Measurements from ENCODE around the gene MORN4. TPM values are rescaled to one million over a fixed set of nuclear protein-coding genes. Genes with fewer than 3 reads are reported as not detected.

Gene MORN4
- total RNA-seq, 4 donors from 2014 or later, result 2.1 to 11.5 (median 4.5) TPM

GRCh38 chr10:97675222-97675621 is 41.9 kb upstream of the MORN4 start:
- no peak overlapping the region for H3K4me3 ChIP-seq
- 82% methylated on average over 4 of the region's 9 CpGs for WGBS
- H3K27ac ChIP-seq (replicated peaks in 1 of 4), result no peak overlapping the region
- H3K27me3 ChIP-seq, result no peaks in the 10 kb centered on the region
- peaks cover 0 to 28% (median 12%) of the 10 kb centered on the region in 4 donors for H3K4me1 ChIP-seq
- no peaks in the 10 kb centered on the region for H3K9me3 ChIP-seq
- H3K36me3 ChIP-seq, result peaks cover 62 to 95% (median 75%) of the 10 kb centered on the region in 4 donors
- DNase-seq (ENCODE audit: extremely low spot score), result no peak
- TF ChIP-seq CTCF (IDR thresholded peaks at IDR 0.05) (no peak), POLR2AphosphoS5 (IDR thresholded peaks at IDR 0.05) (no peak), POLR2A (IDR thresholded peaks at IDR 0.05; ENCODE audit: low read depth) (no peak), EP300 (IDR thresholded peaks at IDR 0.05) (no peak)
- intact Hi-C loops (cut with DNase I), result loop anchor here (2.0 kb wide), 1 partner anchor 58 kb away; no protein-coding TSS in a partner anchor

- 61% methylated on average over 7 of the region's 8 CpGs for WGBS
- Histone ChIP-seq H3K9me3 (no peaks in the 10 kb centered on the region), H3K4me1 (peaks cover 0 to 21% (median 11%) of the 10 kb centered on the region in 4 donors), H3K4me3 (no peak overlapping the region), H3K36me3 (peaks cover 61 to 95% (median 78%) of the 10 kb centered on the region in 4 donors), H3K27me3 (no peaks in the 10 kb centered on the region), H3K27ac (replicated peaks in 1 of 4) (no peak overlapping the region)
- intact Hi-C loops (cut with DNase I), result loop anchor here (2.0 kb wide), 1 partner anchor 59 kb away; no protein-coding TSS in a partner anchor
- DNase-seq (ENCODE audit: extremely low spot score), result no peak
- TF ChIP-seq EP300 (IDR thresholded peaks at IDR 0.05), result no peak
- peak in 1 of 2 donors; percentile 58 for TF ChIP-seq POLR2AphosphoS5 (IDR thresholded peaks at IDR 0.05)
These were observed 40.6 kb upstream of the MORN4 start for GRCh38 chr10:97673736-97674525.

- intact Hi-C loops (cut with DNase I), result no loop called here
- H3K4me3 ChIP-seq, result no peak overlapping the region
- H3K4me1 ChIP-seq, result peaks cover 0 to 10% (median 3%) of the 10 kb centered on the region in 4 donors
- no peak for DNase-seq (ENCODE audit: extremely low spot score)
- no peaks in the 10 kb centered on the region for H3K9me3 ChIP-seq
- no peak overlapping the region for H3K27ac ChIP-seq (replicated peaks in 1 of 4)
- WGBS, result 69% methylated on average over 1 of the region's 1 CpG
- peaks cover 47 to 96% (median 77%) of the 10 kb centered on the region in 4 donors for H3K36me3 ChIP-seq
- H3K27me3 ChIP-seq, result no peaks in the 10 kb centered on the region
- TF ChIP-seq EP300 (IDR thresholded peaks at IDR 0.05) (no peak), POLR2AphosphoS5 (IDR thresholded peaks at IDR 0.05) (no peak), POLR2A (IDR thresholded peaks at IDR 0.05; ENCODE audit: low read depth) (no peak), CTCF (IDR thresholded peaks at IDR 0.05) (no peak)
These were observed 36.3 kb upstream of the MORN4 start for GRCh38 chr10:97669571-97669970.

DNA sequence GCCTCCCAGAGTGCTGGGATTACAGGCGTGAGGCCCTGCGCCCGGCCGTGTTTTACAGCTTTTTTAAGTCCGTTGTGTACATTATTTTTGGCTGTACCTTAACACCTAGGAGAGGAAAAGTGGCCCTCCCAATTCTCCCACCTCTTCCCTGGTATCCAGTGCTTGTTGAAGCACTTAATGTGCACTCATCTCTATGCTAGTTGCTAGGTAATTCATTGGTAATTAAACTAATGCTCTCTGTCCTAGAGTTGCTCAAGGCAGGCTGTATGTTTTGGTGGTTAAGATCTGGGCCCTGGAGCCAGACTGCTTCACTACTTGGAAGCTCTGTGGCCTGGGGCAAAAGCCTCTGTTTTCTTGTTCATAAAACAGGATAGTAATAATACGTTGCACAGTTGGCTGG is 34.2 kb upstream of the MORN4 start:
- intact Hi-C loops (cut with DNase I), result no loop called here
- H3K9me3 ChIP-seq, result no peaks in the 10 kb centered on the region
- peaks cover 49 to 98% (median 79%) of the 10 kb centered on the region in 4 donors for H3K36me3 ChIP-seq
- no peak overlapping the region for H3K4me3 ChIP-seq
- H3K4me1 ChIP-seq, result no peaks in the 10 kb centered on the region
- H3K27ac ChIP-seq (replicated peaks in 1 of 4), result no peak overlapping the region
- no peak for DNase-seq (ENCODE audit: extremely low spot score)
- WGBS, result 84% methylated on average over 6 of the region's 6 CpGs
- H3K27me3 ChIP-seq, result no peaks in the 10 kb centered on the region
- TF ChIP-seq POLR2A (IDR thresholded peaks at IDR 0.05; ENCODE audit: low read depth) (no peak), POLR2AphosphoS5 (IDR thresholded peaks at IDR 0.05) (no peak), EP300 (IDR thresholded peaks at IDR 0.05) (no peak), CTCF (IDR thresholded peaks at IDR 0.05) (no peak)

DNA sequence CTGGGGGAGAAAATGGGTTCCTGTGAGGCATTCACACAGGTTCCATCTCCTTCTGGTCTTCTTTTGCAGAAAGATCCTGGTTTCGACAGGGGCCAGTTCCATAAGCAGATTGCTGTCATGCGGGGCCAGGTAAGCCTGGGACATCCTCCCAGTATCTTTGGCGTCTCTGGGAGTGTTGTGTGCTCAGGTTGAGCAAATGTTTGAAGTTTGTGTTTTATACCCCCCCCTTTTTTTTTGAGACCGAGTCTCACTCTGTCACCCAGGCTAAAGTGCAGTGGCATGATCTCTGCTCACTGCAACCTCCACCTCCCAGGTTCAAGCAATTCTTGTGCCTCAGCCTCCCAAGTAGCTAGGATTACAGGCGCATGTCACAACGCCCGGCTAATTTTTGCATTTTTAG is 33.7 kb upstream of the MORN4 start:
- no peak overlapping the region for H3K4me3 ChIP-seq
- 96% methylated on average over 7 of the region's 7 CpGs for WGBS
- DNase-seq (ENCODE audit: extremely low spot score), result no peak
- no peak overlapping the region for H3K27ac ChIP-seq (replicated peaks in 1 of 4)
- no peaks in the 10 kb centered on the region for H3K9me3 ChIP-seq
- no peak for TF ChIP-seq POLR2A (IDR thresholded peaks at IDR 0.05; ENCODE audit: low read depth)
- no peak for TF ChIP-seq CTCF (IDR thresholded peaks at IDR 0.05)
- TF ChIP-seq POLR2AphosphoS5 (IDR thresholded peaks at IDR 0.05), result no peak
- no peak for TF ChIP-seq EP300 (IDR thresholded peaks at IDR 0.05)
- H3K36me3 ChIP-seq, result peaks cover 50 to 97% (median 81%) of the 10 kb centered on the region in 4 donors
- H3K27me3 ChIP-seq, result no peaks in the 10 kb centered on the region
- intact Hi-C loops (cut with DNase I), result no loop called here
- no peaks in the 10 kb centered on the region for H3K4me1 ChIP-seq
